DOHH2 (cell line): ENCODE data around the gene CCDC102A.
A peak's percentile ranks its signal among the peaks of the same experiment; 100 is the strongest.

ENCODE experiments used
- H3F3A ChIP-seq: fragments of 200-600 bp; sonication (generic), shearing (Covaris generic); 2 replicates; pipeline ENCODE4 v1.6.0; 2016; ENCODE audit warnings: antibody characterized with exemption, mild to moderate bottlenecking; ENCODE audit not compliant: control insufficient read depth, insufficient read depth
- H3K27ac ChIP-seq: fragments of 200-600 bp; sonication (generic); 2 replicates; pipeline ENCODE4 v1.5.1; 2014; ENCODE audit warnings: low read depth, mild to moderate bottlenecking, low read length, moderate library complexity
- H3K27me3 ChIP-seq: fragments of 200-600 bp; sonication (generic); 2 replicates; pipeline ENCODE4 v1.6.1; 2014; ENCODE audit warnings: mild to moderate bottlenecking, low read length, mixed read lengths; ENCODE audit not compliant: control insufficient read depth
- H3K36me3 ChIP-seq: fragments of 200-600 bp; sonication (generic); 2 replicates; pipeline ENCODE4 v1.6.1; 2014; ENCODE audit warnings: mild to moderate bottlenecking, low read length, moderate library complexity, mixed read lengths; ENCODE audit not compliant: control insufficient read depth
- H3K4me1 ChIP-seq: fragments of 200-600 bp; sonication (generic); 2 replicates; pipeline ENCODE4 v1.6.1; 2014; ENCODE audit warnings: mild to moderate bottlenecking, low read length, mixed read lengths; ENCODE audit not compliant: control insufficient read depth
- H3K4me2 ChIP-seq: fragments of 200-600 bp; sonication (generic); 2 replicates; pipeline ENCODE4 v1.6.0; 2014; ENCODE audit warnings: mild to moderate bottlenecking, low read length, moderate library complexity
- H3K4me3 ChIP-seq: fragments of 200-600 bp; sonication (generic); 2 replicates; pipeline ENCODE4 v1.5.1; 2014; ENCODE audit warnings: mild to moderate bottlenecking, low read length, mixed read lengths
- H3K79me2 ChIP-seq: fragments of 200-600 bp; sonication (generic); 2 replicates; pipeline ENCODE4 v1.6.1; 2014; ENCODE audit warnings: mild to moderate bottlenecking, low read length, mixed read lengths; ENCODE audit not compliant: control insufficient read depth
- H3K9me2 ChIP-seq: fragments of 200-600 bp; sonication (generic); replicated peaks from 2 replicates; pipeline ENCODE4 v1.6.1; 2014; ENCODE audit warnings: mild to moderate bottlenecking, low read length, mixed read lengths; ENCODE audit not compliant: control insufficient read depth
- H3K9me3 ChIP-seq: fragments of 200-600 bp; sonication (generic); 2 replicates; pipeline ENCODE4 v1.6.1; 2014; ENCODE audit warnings: antibody characterized with exemption, low read length, mixed read lengths; ENCODE audit not compliant: control insufficient read depth, insufficient read depth
- H4K20me1 ChIP-seq: fragments of 200-600 bp; sonication (generic); 2 replicates; pipeline ENCODE4 v1.6.0; 2014; ENCODE audit warnings: low read depth, mild to moderate bottlenecking, antibody characterized with exemption, low read length, moderate library complexity; ENCODE audit not compliant: control insufficient read depth, insufficient read depth
- EZH2phosphoT487 ChIP-seq: fragments of 200-600 bp; sonication (generic); IDR thresholded peaks from 2 replicates; pipeline ENCODE4 v1.6.1; 2017; ENCODE audit warnings: borderline replicate concordance, mild to moderate bottlenecking, antibody characterized with exemption, low read length, moderate library complexity, mixed read lengths
- TF ChIP-seq, protein P1 (sequence below): fragments of 200-600 bp; sonication (generic); IDR thresholded peaks from one replicate; pipeline ENCODE4 v1.5.1; 2014; ENCODE audit warnings: antibody characterized with exemption, mild to moderate bottlenecking, low read depth, low read length; ENCODE audit not compliant: poor library complexity, severe bottlenecking

CCDC102A gene

DNA sequence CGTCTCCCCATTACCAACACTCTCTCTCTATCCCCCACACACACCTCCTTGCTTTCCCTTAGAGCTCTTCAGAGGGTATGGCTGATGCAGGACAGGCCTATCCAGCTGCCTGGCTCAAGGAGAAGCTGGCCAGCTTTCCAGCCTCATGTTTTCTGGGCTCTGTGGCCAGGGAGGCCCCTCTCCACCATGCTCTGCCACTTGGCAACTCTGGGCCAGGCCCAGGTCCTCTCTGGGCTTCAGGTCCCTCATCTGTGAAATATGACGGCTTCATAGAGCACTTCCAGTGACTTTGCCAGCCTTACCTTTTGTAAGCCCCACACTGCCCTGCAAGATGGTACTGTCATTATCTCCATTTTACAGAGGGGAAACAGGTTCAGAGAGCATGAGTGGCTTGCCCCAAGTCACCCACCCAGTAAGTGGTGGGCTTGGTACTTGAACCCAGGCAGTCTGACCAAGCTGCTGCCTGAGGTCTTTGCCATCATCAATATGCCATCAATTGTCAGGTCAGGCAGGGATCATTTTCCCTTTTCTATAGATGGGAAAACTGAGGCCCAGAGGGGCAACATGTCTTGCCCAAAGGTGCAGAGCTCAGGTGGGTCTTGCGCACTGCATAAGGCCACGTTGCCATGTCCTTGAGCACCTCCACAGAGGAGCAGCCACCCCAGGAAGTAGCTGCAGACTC, 5.5 kb upstream of the CCDC102A start:
- H4K20me1 ChIP-seq = peaks cover 5% of the 10 kb centered on the region; the same call in 1 of the 2 replicates
- H3K4me2 ChIP-seq = peak overlapping the region; percentile 87
- no peaks in the 10 kb centered on the region; the same call in 1 of the 2 replicates for H3K79me2 ChIP-seq
- no peaks in the 10 kb centered on the region for H3K27me3 ChIP-seq
- TF ChIP-seq EZH2phosphoT487 = no peak
- TF ChIP-seq, protein P1, sequence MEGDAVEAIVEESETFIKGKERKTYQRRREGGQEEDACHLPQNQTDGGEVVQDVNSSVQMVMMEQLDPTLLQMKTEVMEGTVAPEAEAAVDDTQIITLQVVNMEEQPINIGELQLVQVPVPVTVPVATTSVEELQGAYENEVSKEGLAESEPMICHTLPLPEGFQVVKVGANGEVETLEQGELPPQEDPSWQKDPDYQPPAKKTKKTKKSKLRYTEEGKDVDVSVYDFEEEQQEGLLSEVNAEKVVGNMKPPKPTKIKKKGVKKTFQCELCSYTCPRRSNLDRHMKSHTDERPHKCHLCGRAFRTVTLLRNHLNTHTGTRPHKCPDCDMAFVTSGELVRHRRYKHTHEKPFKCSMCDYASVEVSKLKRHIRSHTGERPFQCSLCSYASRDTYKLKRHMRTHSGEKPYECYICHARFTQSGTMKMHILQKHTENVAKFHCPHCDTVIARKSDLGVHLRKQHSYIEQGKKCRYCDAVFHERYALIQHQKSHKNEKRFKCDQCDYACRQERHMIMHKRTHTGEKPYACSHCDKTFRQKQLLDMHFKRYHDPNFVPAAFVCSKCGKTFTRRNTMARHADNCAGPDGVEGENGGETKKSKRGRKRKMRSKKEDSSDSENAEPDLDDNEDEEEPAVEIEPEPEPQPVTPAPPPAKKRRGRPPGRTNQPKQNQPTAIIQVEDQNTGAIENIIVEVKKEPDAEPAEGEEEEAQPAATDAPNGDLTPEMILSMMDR = no peak
- peaks cover 32% of the 10 kb centered on the region for H3F3A ChIP-seq
- H3K36me3 ChIP-seq = no peaks in the 10 kb centered on the region
- no peaks in the 10 kb centered on the region for H3K9me2 ChIP-seq
- peak overlapping the region; percentile 69 for H3K4me3 ChIP-seq
- peaks cover 94% of the 10 kb centered on the region for H3K4me1 ChIP-seq
- H3K9me3 ChIP-seq = no peaks in the 10 kb centered on the region
- H3K27ac ChIP-seq = peak overlapping the region; percentile 69

DNA sequence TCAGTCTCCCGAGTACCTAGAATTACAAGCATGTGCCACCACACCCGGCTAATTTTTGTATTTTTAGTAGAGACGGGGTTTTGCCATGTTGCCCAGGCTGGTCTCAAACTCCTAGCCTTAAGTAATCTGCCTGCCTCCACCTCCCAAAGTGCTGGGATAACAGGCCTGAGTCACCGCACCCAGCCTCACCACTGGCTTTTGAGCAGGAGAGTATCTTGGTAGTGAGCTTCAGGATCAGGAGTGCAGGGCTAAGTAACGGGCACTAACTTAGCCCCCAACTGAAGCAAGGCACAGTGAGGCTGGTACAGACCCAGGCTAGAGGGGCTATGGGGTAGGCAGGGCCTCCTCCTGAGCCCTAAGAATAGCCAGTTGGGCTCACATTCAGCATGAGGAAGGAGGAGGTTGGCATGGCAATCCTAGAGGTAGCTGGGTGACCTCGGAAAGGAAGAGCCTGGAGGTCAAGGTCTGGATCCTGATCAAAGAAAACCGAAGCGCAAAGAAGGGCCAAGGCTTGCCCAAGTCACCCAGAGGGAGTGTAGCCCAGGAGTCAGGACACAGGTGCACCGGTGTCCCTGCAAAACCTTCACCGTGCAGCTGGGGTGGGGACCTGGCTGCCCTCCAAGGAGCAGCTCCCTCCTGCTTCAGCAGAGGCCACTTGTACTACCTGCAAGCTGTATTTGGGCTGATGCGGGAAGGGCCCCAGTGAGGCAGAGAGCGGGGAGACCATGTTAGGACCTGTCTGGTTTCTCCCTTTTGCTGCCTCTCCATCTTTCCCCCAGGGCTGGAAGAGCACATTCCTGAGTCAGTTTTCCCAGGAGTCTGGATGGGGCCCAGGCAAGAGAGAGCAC, 4.8 kb upstream of the CCDC102A start:
- Histone ChIP-seq H3F3A (peaks cover 33% of the 10 kb centered on the region), H3K9me2 (no peaks in the 10 kb centered on the region), H3K27ac (peak overlapping the region; percentile 69), H3K36me3 (no peaks in the 10 kb centered on the region), H3K4me3 (peak overlapping the region; percentile 69), H3K4me1 (peaks cover 96% of the 10 kb centered on the region), H3K27me3 (no peaks in the 10 kb centered on the region), H3K9me3 (no peaks in the 10 kb centered on the region), H4K20me1 (peaks cover 5% of the 10 kb centered on the region; the same call in 1 of the 2 replicates), H3K79me2 (no peaks in the 10 kb centered on the region; the same call in 1 of the 2 replicates), H3K4me2 (peak overlapping the region; percentile 87)
- no peak for TF ChIP-seq EZH2phosphoT487
- TF ChIP-seq, protein P1 = no peak

DNA sequence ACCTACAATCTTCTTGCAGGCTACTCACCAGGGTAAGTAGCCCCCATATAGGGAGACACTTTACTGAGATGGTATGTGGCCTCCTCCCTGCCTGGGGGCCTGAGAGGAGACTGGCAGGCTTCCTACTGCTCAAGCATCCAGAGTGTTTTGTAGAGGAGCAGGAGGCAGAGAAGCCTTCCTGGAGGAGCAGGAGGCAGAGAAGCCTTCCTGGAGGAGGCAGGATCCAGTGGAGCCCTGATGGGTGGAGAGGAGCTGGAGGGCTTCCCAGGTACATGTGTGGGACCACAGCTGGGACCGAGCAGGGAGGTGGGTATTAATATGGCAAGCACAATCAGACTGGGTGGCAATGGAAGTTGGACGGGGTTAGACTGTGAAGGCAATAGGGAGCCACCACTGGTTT, 4.0 kb upstream of the CCDC102A start:
- Histone ChIP-seq H3K79me2 (no peaks in the 10 kb centered on the region; the same call in 1 of the 2 replicates), H3K27ac (peak overlapping the region; percentile 93), H3K9me3 (no peaks in the 10 kb centered on the region), H3F3A (peaks cover 33% of the 10 kb centered on the region), H3K9me2 (no peaks in the 10 kb centered on the region), H4K20me1 (peaks cover 5% of the 10 kb centered on the region; the same call in 1 of the 2 replicates), H3K4me2 (peak overlapping the region; percentile 99; the same call in 1 of the 2 replicates), H3K4me3 (no peak overlapping the region), H3K36me3 (no peaks in the 10 kb centered on the region), H3K4me1 (peaks cover 93% of the 10 kb centered on the region), H3K27me3 (no peaks in the 10 kb centered on the region)
- TF ChIP-seq, protein P1 = no peak
- no peak for TF ChIP-seq EZH2phosphoT487
